NCI-H82 (cell line): Measurements from ENCODE around the gene RGS3.
"Not testable (repeated sequence)": the region's sequence is repeated elsewhere in the genome, so short reads cannot be mapped to it uniquely, and the experiment has no call there.

Experiments
- DNase-seq: peaks from one replicate; lab custom pipeline; 2025; lab: John Stamatoyannopoulos, UW

The RGS3 gene

GRCh38 chr9:113463418-113464285 is at the start of gene RGS3:
Gene RGS3, plus strand, starts transcription at chr9:113463727. Its CDS starts 76 bp downstream, at chr9:113463803.
- DNase-seq, result peak; percentile 79

- no peak for DNase-seq
Observed at GRCh38 chr9:113416149-113416721, 47.3 kb upstream of the RGS3 start.

- DNase-seq, result peak; percentile 21
Observed at GRCh38 chr9:113417370-113417769, 46.2 kb upstream of the RGS3 start.

GRCh38 chr9:113421726-113422125 is 41.8 kb upstream of the RGS3 start:
- DNase-seq, result no peak

GRCh38 chr9:113425072-113425471 is 38.5 kb upstream of the RGS3 start:
- no peak for DNase-seq

GRCh38 chr9:113426701-113427100 is 36.8 kb upstream of the RGS3 start:
- DNase-seq, result no peak

- no peak for DNase-seq
Observed at GRCh38 chr9:113427629-113428028, 35.9 kb upstream of the RGS3 start.

GRCh38 chr9:113428062-113428615 is 35.4 kb upstream of the RGS3 start:
- DNase-seq, result no peak

- DNase-seq, result no peak
Observed at GRCh38 chr9:113431191-113431590, 32.3 kb upstream of the RGS3 start.

GRCh38 chr9:113436728-113437515 is 26.6 kb upstream of the RGS3 start:
- DNase-seq, result no peak

GRCh38 chr9:113437716-113438115 is 25.8 kb upstream of the RGS3 start:
- DNase-seq, result not testable (repeated sequence)

GRCh38 chr9:113444736-113445135 is 18.8 kb upstream of the RGS3 start:
- DNase-seq, result no peak

GRCh38 chr9:113446323-113446740 is 17.2 kb upstream of the RGS3 start:
- peak; percentile 73 for DNase-seq

- DNase-seq, result no peak
Observed at GRCh38 chr9:113449376-113449775, 14.2 kb upstream of the RGS3 start.

GRCh38 chr9:113452113-113452605 is 11.4 kb upstream of the RGS3 start:
- DNase-seq, result no peak

GRCh38 chr9:113454914-113455761 is 8.4 kb upstream of the RGS3 start:
- DNase-seq, result peak; percentile 21

GRCh38 chr9:113456235-113456634 is 7.3 kb upstream of the RGS3 start:
- DNase-seq, result no peak

GRCh38 chr9:113461285-113461684 is 2.2 kb upstream of the RGS3 start:
- no peak for DNase-seq

- no peak for DNase-seq
Observed at GRCh38 chr9:113461943-113462342, 1.6 kb upstream of the RGS3 start.

GRCh38 chr9:113462781-113463286 is 693 bp upstream of the RGS3 start:
- peak; percentile 29 for DNase-seq

- DNase-seq, result no peak
Observed at GRCh38 chr9:113464286-113464660, 746 bp downstream of the RGS3 start.
